Cardiac fibroblast (primary cell): ENCODE results near the gene AP1M2.
A peak's percentile ranks its signal among the peaks of the same experiment; 100 is the strongest.

ENCODE experiments used
- DNase-seq, 2 donors: peaks; one replicate each; pipeline versions ENCODE4 v3.0.0 to v3.0.0-alpha.2; 2010; ENCODE audit warnings: low read depth in 2 of 2
- H3K4me3 ChIP-seq, 2 donors: replicated peaks in 1 of 2; 1 replicate in 1 of 2; 2 replicates in 1 of 2; pipeline ENCODE4 v1.5.1; 2011; ENCODE audit warnings: low read depth in 2 of 2, low read length in 2 of 2, mild to moderate bottlenecking in 2 of 2, moderate library complexity in 1 of 2
- TF ChIP-seq, protein P1 (sequence below): IDR thresholded peaks from one replicate; pipeline ENCODE4 v1.5.1; 2011; ENCODE audit warnings: low read depth, mild to moderate bottlenecking, low read length, inconsistent platforms

The AP1M2 gene

DNA sequence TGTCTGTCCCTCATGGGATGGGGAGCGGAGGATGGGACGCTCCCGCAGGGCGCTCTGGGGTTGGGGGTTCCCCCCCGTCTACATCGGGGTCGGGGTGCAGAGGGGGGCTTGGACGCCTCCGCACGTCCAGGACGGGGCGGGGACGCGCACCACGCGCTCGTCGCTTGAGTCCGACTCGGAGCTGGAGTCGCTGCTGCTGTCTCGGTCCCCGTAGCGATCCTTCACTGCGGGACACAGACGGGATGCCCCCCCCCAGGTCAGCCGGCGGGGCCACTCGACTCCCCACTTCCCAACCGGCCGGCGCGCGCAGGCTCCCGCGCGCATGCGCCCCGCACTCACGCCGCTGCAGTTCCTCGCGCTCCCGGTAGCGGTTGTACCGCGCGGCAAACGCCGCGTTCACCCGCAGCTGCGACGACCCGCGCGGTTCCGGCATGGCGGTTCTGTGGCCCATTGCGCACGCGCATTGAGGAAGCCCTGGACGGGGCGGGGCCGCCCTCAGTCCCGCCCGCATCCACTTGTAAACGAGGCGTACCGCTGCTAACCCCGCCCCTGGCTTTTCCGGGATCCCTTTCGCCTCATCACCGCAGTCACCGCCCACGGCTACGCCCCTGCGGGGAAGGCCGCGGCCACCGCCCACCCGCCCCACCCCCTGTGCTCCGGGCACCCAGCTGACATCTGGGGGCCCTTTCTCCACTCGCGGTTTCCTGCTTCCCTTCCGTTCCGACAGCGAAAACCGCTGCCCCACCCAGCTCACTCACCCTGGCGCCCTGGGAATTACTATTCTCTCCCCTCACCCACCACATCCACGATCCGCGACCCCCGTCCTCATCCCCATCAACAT, 21.3 kb downstream of the AP1M2 start, which contains the start of gene KRI1:
Gene KRI1, minus strand, starts transcription at position 444 of the 841 bp plus-strand sequence. Its CDS starts 11 bp downstream, at position 433.
- TF ChIP-seq, protein P1, sequence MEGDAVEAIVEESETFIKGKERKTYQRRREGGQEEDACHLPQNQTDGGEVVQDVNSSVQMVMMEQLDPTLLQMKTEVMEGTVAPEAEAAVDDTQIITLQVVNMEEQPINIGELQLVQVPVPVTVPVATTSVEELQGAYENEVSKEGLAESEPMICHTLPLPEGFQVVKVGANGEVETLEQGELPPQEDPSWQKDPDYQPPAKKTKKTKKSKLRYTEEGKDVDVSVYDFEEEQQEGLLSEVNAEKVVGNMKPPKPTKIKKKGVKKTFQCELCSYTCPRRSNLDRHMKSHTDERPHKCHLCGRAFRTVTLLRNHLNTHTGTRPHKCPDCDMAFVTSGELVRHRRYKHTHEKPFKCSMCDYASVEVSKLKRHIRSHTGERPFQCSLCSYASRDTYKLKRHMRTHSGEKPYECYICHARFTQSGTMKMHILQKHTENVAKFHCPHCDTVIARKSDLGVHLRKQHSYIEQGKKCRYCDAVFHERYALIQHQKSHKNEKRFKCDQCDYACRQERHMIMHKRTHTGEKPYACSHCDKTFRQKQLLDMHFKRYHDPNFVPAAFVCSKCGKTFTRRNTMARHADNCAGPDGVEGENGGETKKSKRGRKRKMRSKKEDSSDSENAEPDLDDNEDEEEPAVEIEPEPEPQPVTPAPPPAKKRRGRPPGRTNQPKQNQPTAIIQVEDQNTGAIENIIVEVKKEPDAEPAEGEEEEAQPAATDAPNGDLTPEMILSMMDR, result no peak

DNA sequence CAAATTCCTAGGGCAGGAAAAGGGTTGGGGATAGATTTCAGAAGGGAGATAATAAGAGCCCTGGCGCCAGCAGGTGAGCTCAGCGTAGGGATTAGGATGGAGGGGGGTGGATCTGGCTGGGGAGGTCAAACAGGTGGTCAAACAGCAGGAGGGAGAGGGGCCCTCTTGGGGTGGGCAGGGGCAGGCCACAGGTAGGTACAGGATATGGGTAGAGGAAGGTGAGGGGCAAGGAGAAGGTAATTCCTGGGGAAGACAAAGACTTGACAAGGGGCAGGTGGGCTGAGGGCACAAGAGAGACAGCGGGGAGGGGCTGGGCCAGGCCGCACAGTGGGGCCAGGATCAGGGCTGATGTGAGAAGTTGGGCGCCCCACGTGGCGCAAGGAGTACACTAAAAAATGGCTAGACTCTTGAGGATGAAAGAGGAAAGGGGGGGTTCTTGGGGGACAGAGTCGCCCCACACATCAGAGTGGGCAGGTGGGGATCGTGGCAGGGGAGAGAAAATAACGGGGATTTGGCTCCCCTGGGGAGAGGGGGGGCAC, 22.0 kb downstream of the AP1M2 start:
- TF ChIP-seq, protein P1, result peak; percentile 26
- H3K4me3 ChIP-seq, result peak overlapping the region; percentile 94 to 99
- DNase-seq, result peak; percentile 43 to 46

More for the DNA sequence above, 21.3 kb downstream of the AP1M2 start, which contains the start of gene KRI1:
- DNase-seq, result peak; percentile 98 to 99
- H3K4me3 ChIP-seq, result peak within 1 kb of the TSS; percentile 94 to 99

DNA sequence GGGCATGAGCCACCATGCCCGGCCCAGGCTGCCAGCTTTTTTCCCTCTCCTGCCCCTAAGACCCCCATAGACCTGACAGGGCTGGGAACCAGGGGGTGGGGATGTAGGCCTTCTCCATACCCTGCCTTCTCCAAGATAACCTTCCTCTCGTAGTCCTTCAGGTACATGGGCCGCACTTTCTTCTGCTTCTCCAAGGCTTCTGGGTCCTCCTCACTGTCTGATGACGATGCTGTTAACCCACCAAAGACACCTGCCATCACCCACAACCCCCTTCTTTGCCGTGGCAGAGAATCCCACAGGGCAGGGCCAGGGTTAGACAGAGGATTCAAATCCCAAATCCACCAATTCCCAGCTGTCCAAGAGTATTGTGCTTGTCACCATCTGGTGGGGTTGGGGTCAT, 24.5 kb downstream of the AP1M2 start:
- no peak overlapping the region for H3K4me3 ChIP-seq
- no peak for DNase-seq
- TF ChIP-seq, protein P1, result no peak

DNA sequence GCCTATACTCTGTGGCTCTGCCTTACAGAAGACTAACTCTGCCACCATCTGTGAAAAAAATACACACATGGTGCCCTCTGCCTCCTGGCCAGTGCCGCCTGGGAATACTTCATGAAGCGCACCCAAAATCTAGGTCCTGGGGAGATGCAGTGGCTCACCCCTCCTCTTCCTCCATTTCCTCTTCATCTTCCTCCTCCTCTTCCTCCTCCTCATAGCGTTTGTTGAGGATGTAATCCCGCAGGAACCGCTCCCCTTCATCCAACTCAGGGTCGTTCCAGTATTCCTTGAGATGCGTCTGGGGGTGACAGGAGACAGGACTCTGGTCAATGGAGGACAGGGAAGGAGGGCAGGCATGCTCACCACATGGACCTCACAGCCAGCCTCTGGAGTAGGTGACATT, 27.0 kb downstream of the AP1M2 start:
- TF ChIP-seq, protein P1, result no peak
- DNase-seq, result no peak
- H3K4me3 ChIP-seq, result no peak overlapping the region

DNA sequence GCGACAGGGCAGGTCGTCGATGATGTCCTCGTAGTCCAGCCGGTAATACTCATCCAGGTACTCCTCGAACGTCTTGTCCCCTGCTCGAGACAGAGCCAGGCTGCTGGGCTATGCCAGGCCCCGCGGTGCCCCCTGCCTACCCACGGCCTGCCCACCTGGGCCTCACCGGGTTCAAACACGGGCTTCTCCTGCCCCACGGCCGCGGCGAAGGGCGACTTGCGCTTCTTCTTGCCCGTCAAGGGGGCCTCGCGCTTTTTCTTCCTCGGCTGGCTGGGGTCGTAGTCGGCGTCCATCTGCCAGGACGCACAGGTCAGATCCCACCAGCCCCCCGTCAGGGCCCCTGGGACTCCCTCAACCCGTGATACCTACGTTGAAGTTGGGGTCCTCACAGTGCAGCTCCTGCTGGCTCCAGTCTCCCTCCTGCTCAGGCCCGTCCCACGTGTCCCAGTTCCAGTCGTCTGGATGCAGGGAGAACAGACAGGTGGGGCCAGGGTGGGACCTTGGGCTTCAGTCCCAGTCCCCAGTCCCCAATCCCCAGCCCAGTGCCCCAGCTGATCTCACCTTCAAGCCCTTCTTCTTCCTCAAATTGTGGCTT, 29.4 kb downstream of the AP1M2 start:
- no peak for DNase-seq
- H3K4me3 ChIP-seq, result no peak overlapping the region
- TF ChIP-seq, protein P1, result no peak

DNA sequence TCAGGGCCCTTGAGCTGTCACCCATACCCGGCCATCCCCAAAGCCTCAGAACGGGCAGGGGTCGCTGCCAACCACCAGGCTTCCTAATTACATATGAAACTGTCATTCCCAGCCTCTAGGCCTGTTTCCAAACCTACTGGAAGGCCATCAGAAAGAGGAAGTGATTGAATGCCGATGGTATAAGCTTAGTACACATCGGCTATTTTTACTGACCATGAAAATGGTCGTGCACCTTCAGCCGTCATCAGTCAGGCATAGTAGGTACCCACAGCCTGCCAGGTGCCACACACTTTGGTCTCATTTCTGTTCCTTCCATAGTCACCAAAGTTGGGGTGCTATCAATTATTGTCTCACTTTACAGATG, 31.5 kb downstream of the AP1M2 start:
- no peak for DNase-seq
- H3K4me3 ChIP-seq, result no peak overlapping the region
- TF ChIP-seq, protein P1, result no peak
